ENCODE data around the gene HDAC2. TPM values are rescaled to one million over a fixed set of nuclear protein-coding genes. Genes with fewer than 3 reads are reported as not detected.

HDAC2 gene
- total RNA-seq, 1 experiment from 2014 or later = 206 TPM

DNA sequence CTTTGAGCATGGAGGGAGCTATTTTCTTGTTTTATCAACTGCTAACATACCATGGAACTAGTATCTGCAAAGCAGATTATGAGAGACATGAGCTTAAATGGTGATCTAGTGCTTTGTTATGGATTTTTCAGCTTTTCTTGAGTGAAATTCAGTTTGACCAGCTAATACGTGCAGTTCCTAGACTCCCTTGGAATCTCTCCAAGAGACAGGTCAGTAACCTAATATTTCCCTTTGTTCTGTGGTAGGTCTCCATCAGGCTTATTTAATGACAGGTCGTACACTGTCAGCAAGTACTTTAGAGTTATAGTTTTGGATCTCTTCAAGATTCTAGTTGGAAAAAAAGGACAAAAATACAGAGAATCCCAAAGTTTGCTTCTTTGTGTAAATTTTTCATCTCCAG lies 43.9 kb downstream of the HDAC2 start:
- H3K4me3 ChIP-seq (ENCODE audit: low read depth in 2 of 2, low read length in 2 of 2) = no peak overlapping the region
- no peaks in the 10 kb centered on the region for H3K36me3 ChIP-seq (ENCODE audit: control insufficient read depth, insufficient read depth, low read length)
- H3K27me3 ChIP-seq (ENCODE audit: control insufficient read depth, insufficient read depth, low read length) = no peaks in the 10 kb centered on the region
- POLR2A ChIA-PET = interaction anchor here (0.7 kb wide), 1 partner anchor 920 kb away, joined by 5 read pairs; no protein-coding TSS in a partner anchor
- peaks cover 7% of the 10 kb centered on the region; the same call in 1 of the 2 replicates for H3K9me3 ChIP-seq (ENCODE audit: control insufficient read depth, insufficient read depth, low read depth, low read length)
- H3K27ac ChIP-seq (ENCODE audit: low read length) = no peak overlapping the region
- TF ChIP-seq, protein P1, sequence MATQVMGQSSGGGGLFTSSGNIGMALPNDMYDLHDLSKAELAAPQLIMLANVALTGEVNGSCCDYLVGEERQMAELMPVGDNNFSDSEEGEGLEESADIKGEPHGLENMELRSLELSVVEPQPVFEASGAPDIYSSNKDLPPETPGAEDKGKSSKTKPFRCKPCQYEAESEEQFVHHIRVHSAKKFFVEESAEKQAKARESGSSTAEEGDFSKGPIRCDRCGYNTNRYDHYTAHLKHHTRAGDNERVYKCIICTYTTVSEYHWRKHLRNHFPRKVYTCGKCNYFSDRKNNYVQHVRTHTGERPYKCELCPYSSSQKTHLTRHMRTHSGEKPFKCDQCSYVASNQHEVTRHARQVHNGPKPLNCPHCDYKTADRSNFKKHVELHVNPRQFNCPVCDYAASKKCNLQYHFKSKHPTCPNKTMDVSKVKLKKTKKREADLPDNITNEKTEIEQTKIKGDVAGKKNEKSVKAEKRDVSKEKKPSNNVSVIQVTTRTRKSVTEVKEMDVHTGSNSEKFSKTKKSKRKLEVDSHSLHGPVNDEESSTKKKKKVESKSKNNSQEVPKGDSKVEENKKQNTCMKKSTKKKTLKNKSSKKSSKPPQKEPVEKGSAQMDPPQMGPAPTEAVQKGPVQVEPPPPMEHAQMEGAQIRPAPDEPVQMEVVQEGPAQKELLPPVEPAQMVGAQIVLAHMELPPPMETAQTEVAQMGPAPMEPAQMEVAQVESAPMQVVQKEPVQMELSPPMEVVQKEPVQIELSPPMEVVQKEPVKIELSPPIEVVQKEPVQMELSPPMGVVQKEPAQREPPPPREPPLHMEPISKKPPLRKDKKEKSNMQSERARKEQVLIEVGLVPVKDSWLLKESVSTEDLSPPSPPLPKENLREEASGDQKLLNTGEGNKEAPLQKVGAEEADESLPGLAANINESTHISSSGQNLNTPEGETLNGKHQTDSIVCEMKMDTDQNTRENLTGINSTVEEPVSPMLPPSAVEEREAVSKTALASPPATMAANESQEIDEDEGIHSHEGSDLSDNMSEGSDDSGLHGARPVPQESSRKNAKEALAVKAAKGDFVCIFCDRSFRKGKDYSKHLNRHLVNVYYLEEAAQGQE (IDR thresholded peaks at IDR 0.05; ENCODE audit: insufficient read depth in 1 of 2, low read depth in 2 of 2, low read length in 1 of 2) = no peak
- TF ChIP-seq, protein P2, sequence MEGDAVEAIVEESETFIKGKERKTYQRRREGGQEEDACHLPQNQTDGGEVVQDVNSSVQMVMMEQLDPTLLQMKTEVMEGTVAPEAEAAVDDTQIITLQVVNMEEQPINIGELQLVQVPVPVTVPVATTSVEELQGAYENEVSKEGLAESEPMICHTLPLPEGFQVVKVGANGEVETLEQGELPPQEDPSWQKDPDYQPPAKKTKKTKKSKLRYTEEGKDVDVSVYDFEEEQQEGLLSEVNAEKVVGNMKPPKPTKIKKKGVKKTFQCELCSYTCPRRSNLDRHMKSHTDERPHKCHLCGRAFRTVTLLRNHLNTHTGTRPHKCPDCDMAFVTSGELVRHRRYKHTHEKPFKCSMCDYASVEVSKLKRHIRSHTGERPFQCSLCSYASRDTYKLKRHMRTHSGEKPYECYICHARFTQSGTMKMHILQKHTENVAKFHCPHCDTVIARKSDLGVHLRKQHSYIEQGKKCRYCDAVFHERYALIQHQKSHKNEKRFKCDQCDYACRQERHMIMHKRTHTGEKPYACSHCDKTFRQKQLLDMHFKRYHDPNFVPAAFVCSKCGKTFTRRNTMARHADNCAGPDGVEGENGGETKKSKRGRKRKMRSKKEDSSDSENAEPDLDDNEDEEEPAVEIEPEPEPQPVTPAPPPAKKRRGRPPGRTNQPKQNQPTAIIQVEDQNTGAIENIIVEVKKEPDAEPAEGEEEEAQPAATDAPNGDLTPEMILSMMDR (IDR thresholded peaks at IDR 0.05) = no peak
- TF ChIP-seq TCF7L2 (IDR thresholded peaks at IDR 0.05; ENCODE audit: low read depth, low read length) (no peak), POLR2AphosphoS5 (IDR thresholded peaks at IDR 0.05; ENCODE audit: low read depth, low read length) (no peak), SIN3A (IDR thresholded peaks at IDR 0.05; ENCODE audit: borderline replicate concordance, insufficient read depth, low read depth, low read length) (no peak)
- in situ Hi-C loops (cut with HindIII; ENCODE audit: low pct_unique_long_range_greater_than_20kb, low sequenced_read_pairs) (no loop called here), intact Hi-C loops (cut with micrococcal nuclease; ENCODE audit: unreplicated experiment) (no loop called here)
- no peaks in the 10 kb centered on the region for H3K4me1 ChIP-seq (ENCODE audit: control insufficient read depth, insufficient read depth, low read length)
- no TSS peak for BruUV-seq (replicated peaks)
- no peak for ATAC-seq
- no peak for DNase-seq (ENCODE audit: low read depth, low spot score)
- CTCF ChIA-PET = no interaction called here

DNA sequence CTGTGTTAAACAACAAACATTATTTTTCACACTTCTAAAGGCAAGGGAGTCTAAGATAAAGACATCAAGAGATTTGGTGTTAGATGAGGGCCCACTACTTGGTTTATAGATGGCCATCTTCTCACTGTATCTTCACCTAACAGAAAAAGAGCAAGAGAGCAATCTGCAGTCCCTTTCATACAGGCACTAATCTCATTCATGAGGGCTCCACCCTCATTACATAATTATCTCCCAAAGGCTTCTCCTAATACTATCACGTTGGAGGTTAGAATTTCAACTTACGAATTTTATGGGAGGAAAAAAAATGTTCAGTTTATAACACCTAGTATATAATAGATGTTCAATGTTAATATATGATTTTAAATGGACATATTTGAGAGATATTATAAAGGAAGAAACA lies 45.6 kb downstream of the HDAC2 start:
- Histone ChIP-seq H3K27me3 (ENCODE audit: control insufficient read depth, insufficient read depth, low read length) (no peaks in the 10 kb centered on the region), H3K9me3 (ENCODE audit: control insufficient read depth, insufficient read depth, low read depth, low read length) (peaks cover 7% of the 10 kb centered on the region; the same call in 1 of the 2 replicates), H3K4me1 (ENCODE audit: control insufficient read depth, insufficient read depth, low read length) (no peaks in the 10 kb centered on the region), H3K27ac (ENCODE audit: low read length) (no peak overlapping the region), H3K36me3 (ENCODE audit: control insufficient read depth, insufficient read depth, low read length) (no peaks in the 10 kb centered on the region), H3K4me3 (ENCODE audit: low read depth in 2 of 2, low read length in 2 of 2) (no peak overlapping the region)
- CTCF ChIA-PET = no interaction called here
- no TSS peak for BruUV-seq (replicated peaks)
- no peak for ATAC-seq
- TF ChIP-seq, protein P1 (IDR thresholded peaks at IDR 0.05; ENCODE audit: insufficient read depth in 1 of 2, low read depth in 2 of 2, low read length in 1 of 2) = no peak
- in situ Hi-C loops (cut with HindIII; ENCODE audit: low pct_unique_long_range_greater_than_20kb, low sequenced_read_pairs) (no loop called here), intact Hi-C loops (cut with micrococcal nuclease; ENCODE audit: unreplicated experiment) (no loop called here)
- DNase-seq (ENCODE audit: low read depth, low spot score) = no peak
- POLR2A ChIA-PET = no interaction called here
